Measurements from ENCODE around the gene MGMT. TPM values are rescaled to one million over a fixed set of nuclear protein-coding genes. Genes with fewer than 3 reads are reported as not detected.

The MGMT gene
- total RNA-seq, 1 experiment from 2014 or later = 21.2 TPM

- TF ChIP-seq EZH2 (IDR thresholded peaks at IDR 0.05; ENCODE audit: low read depth) = no peak
- TF ChIP-seq CTCF (conservative IDR thresholded peaks at IDR 0.05) = no peak
- Histone ChIP-seq H3K36me3 (ENCODE audit: low read depth) (no peaks in the 10 kb centered on the region), H3K79me2 (ENCODE audit: low read depth) (no peaks in the 10 kb centered on the region), H3K4me2 (no peak overlapping the region), H3K9me3 (ENCODE audit: insufficient read depth, low read depth) (no peaks in the 10 kb centered on the region), H3F3A (ENCODE audit: insufficient read depth, low read depth) (no peaks in the 10 kb centered on the region), H3K9me2 (ENCODE audit: insufficient read depth) (no peaks in the 10 kb centered on the region), H3K27ac (no peak overlapping the region), H3K27me3 (ENCODE audit: insufficient read depth, low read depth) (no peaks in the 10 kb centered on the region), H3K4me3 (no peak overlapping the region), H2AFZ (no peak overlapping the region), H4K20me1 (ENCODE audit: insufficient read depth) (no peaks in the 10 kb centered on the region), H3K4me1 (replicated peaks; ENCODE audit: insufficient read depth) (no peaks in the 10 kb centered on the region)
- intact Hi-C loops (cut with micrococcal nuclease; ENCODE audit: unreplicated experiment) = no loop called here
- DNase-seq = no peak
- BruUV-seq (replicated peaks) = no TSS peak
- ChIA-PET POLR2A (ENCODE audit: unreplicated experiment) (no interaction called here), CTCF (no interaction called here)
Measured at GRCh38 chr10:129580010-129580409, 113.0 kb downstream of the MGMT start.

GRCh38 chr10:129580901-129581300 is 113.9 kb downstream of the MGMT start:
- no peaks in the 10 kb centered on the region for H3K27me3 ChIP-seq (ENCODE audit: insufficient read depth, low read depth)
- H3K4me1 ChIP-seq (replicated peaks; ENCODE audit: insufficient read depth) = no peaks in the 10 kb centered on the region
- no peaks in the 10 kb centered on the region for H3K9me3 ChIP-seq (ENCODE audit: insufficient read depth, low read depth)
- H3K36me3 ChIP-seq (ENCODE audit: low read depth) = no peaks in the 10 kb centered on the region
- no peak overlapping the region for H3K27ac ChIP-seq
- TF ChIP-seq CTCF (conservative IDR thresholded peaks at IDR 0.05) (no peak), EZH2 (IDR thresholded peaks at IDR 0.05; ENCODE audit: low read depth) (no peak)
- POLR2A ChIA-PET (ENCODE audit: unreplicated experiment) = no interaction called here
- H3F3A ChIP-seq (ENCODE audit: insufficient read depth, low read depth) = no peaks in the 10 kb centered on the region
- CTCF ChIA-PET = no interaction called here
- H2AFZ ChIP-seq = no peak overlapping the region
- no peaks in the 10 kb centered on the region for H4K20me1 ChIP-seq (ENCODE audit: insufficient read depth)
- H3K9me2 ChIP-seq (ENCODE audit: insufficient read depth) = no peaks in the 10 kb centered on the region
- no peak for DNase-seq
- no peak overlapping the region for H3K4me2 ChIP-seq
- intact Hi-C loops (cut with micrococcal nuclease; ENCODE audit: unreplicated experiment) = no loop called here
- H3K79me2 ChIP-seq (ENCODE audit: low read depth) = no peaks in the 10 kb centered on the region
- no peak overlapping the region for H3K4me3 ChIP-seq
- no TSS peak for BruUV-seq (replicated peaks)

- Histone ChIP-seq H3K4me2 (no peak overlapping the region), H3K27ac (no peak overlapping the region), H3K9me3 (ENCODE audit: insufficient read depth, low read depth) (no peaks in the 10 kb centered on the region; the same call in 1 of the 2 replicates), H3K4me3 (no peak overlapping the region), H3K9me2 (ENCODE audit: insufficient read depth) (no peaks in the 10 kb centered on the region), H3K79me2 (ENCODE audit: low read depth) (no peaks in the 10 kb centered on the region), H3F3A (ENCODE audit: insufficient read depth, low read depth) (no peaks in the 10 kb centered on the region), H4K20me1 (ENCODE audit: insufficient read depth) (no peaks in the 10 kb centered on the region), H3K36me3 (ENCODE audit: low read depth) (no peaks in the 10 kb centered on the region), H3K4me1 (replicated peaks; ENCODE audit: insufficient read depth) (no peaks in the 10 kb centered on the region), H3K27me3 (ENCODE audit: insufficient read depth, low read depth) (no peaks in the 10 kb centered on the region), H2AFZ (no peak overlapping the region)
- intact Hi-C loops (cut with micrococcal nuclease; ENCODE audit: unreplicated experiment) = no loop called here
- CTCF ChIA-PET = no interaction called here
- POLR2A ChIA-PET (ENCODE audit: unreplicated experiment) = no interaction called here
- no peak for DNase-seq
- no TSS peak for BruUV-seq (replicated peaks)
- TF ChIP-seq EZH2 (IDR thresholded peaks at IDR 0.05; ENCODE audit: low read depth) (no peak), CTCF (conservative IDR thresholded peaks at IDR 0.05) (no peak)
Measured at GRCh38 chr10:129581827-129582411, 114.9 kb downstream of the MGMT start.

Data from PC-9 (cell line).